ENCODE results near the gene ASAP3. TPM values are rescaled to one million over a fixed set of nuclear protein-coding genes. Genes with fewer than 3 reads are reported as not detected.

ASAP3 gene
- total and polyA plus RNA-seq, 2 of the 4 experiments (the other 2 are of a cell fraction), result 18.6 to 18.8 TPM

DNA sequence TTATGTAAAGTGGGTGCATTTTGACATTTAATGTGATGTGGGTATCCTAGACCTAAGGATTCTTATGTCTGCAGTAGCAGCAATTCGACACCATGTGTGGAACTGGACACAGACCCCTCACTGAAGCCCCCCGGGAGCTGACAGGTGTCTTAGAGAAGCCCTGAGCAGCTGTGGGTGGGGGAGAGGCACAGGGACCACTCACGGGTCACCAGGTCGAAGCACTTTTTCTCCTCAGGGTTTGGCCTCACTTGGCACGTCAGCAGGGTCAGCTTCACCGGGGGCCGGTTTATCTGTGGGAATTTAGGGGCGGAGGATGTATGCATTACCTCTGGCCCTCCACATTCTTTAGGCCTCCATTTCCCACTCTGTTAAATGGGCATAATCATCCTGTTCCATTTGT, 45.4 kb downstream of the ASAP3 start:
- Histone ChIP-seq H3K9me1 (ENCODE audit: insufficient read depth, low read length) (no peaks in the 10 kb centered on the region), H3K27me3 (ENCODE audit: control insufficient read depth, insufficient read depth, low read length) (no peaks in the 10 kb centered on the region), H2BK5ac (ENCODE audit: low read depth, low read length, poor library complexity, severe bottlenecking) (no peak overlapping the region), H3K79me1 (ENCODE audit: low read depth in 1 of 2, low read length in 2 of 2) (no peaks in the 10 kb centered on the region), H4K20me1 (ENCODE audit: insufficient read depth, low read length) (no peaks in the 10 kb centered on the region), H3K36me3 (ENCODE audit: control insufficient read depth, insufficient read depth, low read length) (peaks cover 53% of the 10 kb centered on the region), H3K4me1 (ENCODE audit: control insufficient read depth, insufficient read depth, low read length) (no peaks in the 10 kb centered on the region), H2BK120ac (ENCODE audit: low read depth, low read length) (no peak overlapping the region), H3K9me3 (ENCODE audit: control insufficient read depth, insufficient read depth, low read length) (no peaks in the 10 kb centered on the region), H4K91ac (ENCODE audit: insufficient read depth, low read depth, low read length) (no peak overlapping the region), H4K8ac (ENCODE audit: low read depth in 2 of 2, low read length in 2 of 2) (no peak overlapping the region), H3K9ac (ENCODE audit: low read depth, low read length) (no peak overlapping the region), H3K56ac (ENCODE audit: extremely low read depth, insufficient read depth, low read length) (no peak overlapping the region), H2AK5ac (ENCODE audit: low read depth, low read length) (no peak overlapping the region), H2AK9ac (replicated peaks; ENCODE audit: low read depth, low read length, poor library complexity) (no peak overlapping the region), H3K18ac (ENCODE audit: low read depth, low read length) (no peak overlapping the region), H3K14ac (replicated peaks; ENCODE audit: low read depth, low read length) (no peak overlapping the region), H3K4me2 (ENCODE audit: low read depth, low read length) (no peak overlapping the region), H3K4me3 (ENCODE audit: insufficient read depth, low read depth, low read length) (no peak overlapping the region), H2BK15ac (ENCODE audit: low read depth, low read length) (no peak overlapping the region), H3K4ac (ENCODE audit: low read depth, low read length) (no peak overlapping the region), H2AFZ (replicated peaks; ENCODE audit: low read length, poor library complexity) (no peak overlapping the region), H3K27ac (ENCODE audit: insufficient read depth, low read length) (no peak overlapping the region), H3K23ac (ENCODE audit: low read depth, low read length) (no peak overlapping the region), H2BK20ac (ENCODE audit: low read depth, low read length) (no peak overlapping the region), H4K5ac (ENCODE audit: low read depth, low read length) (no peak overlapping the region)
- intact Hi-C loops (cut with micrococcal nuclease), result no loop called here
- in situ Hi-C loops (cut with MboI; ENCODE audit: low sequenced_read_pairs), result no loop called here
- ChIA-PET POLR2A (ENCODE audit: unreplicated experiment) (no interaction called here), CTCF (no interaction called here)
- no peak for DNase-seq
- no TSS peak for BruUV-seq (replicated peaks)
- no peak for ATAC-seq (ENCODE audit: low read depth)
- WGBS, 2 experiments (ENCODE audit: extremely low coverage in 2 of 2, insufficient read length in 1 of 2), result no CpG with 5 or more reads among the region's 8 CpGs
- TF ChIP-seq MAFK (IDR thresholded peaks at IDR 0.05; ENCODE audit: low read depth, low read length) (no peak), CHD1 (IDR thresholded peaks at IDR 0.05; ENCODE audit: low read depth, low read length) (no peak), POLR2A (IDR thresholded peaks at IDR 0.05; ENCODE audit: low read depth, low read length) (no peak)
- dilution Hi-C loops (cut with HindIII; ENCODE audit: low sequenced_read_pairs, unreplicated experiment), result no loop called here
